Activated naive CD4-positive, alpha-beta T cell treated with anti-CD3 and anti-CD28 coated beads for 36 hours (primary cell): ENCODE results near the gene CACNA1E. TPM values are rescaled to one million over a fixed set of nuclear protein-coding genes. Genes with fewer than 3 reads are reported as not detected.

Source experiments
- CTCF ChIA-PET: fragments of 350-600 bp; sonication (Branson Sonifier 250); formaldehyde crosslinking; loops from one replicate; lab custom pipeline; 2021; ENCODE audit warnings: antibody characterized with exemption; lab: Charles Lee
- DNase-seq: peaks from one replicate; pipeline ENCODE4 v3.0.0-alpha.2; 2020
- H3K27ac Mint-ChIP-seq: one replicate; pipeline ENCODE4 v1.8.0; 2021; ENCODE audit warnings: mild to moderate bottlenecking, mixed read lengths
- H3K27me3 Mint-ChIP-seq: one replicate; pipeline ENCODE4 v1.8.0; 2021; ENCODE audit warnings: low read depth, mixed read lengths
- H3K36me3 Mint-ChIP-seq: one replicate; pipeline ENCODE4 v1.8.0; 2021; ENCODE audit warnings: low read depth, mixed read lengths
- H3K4me1 Mint-ChIP-seq: one replicate; pipeline ENCODE4 v1.8.0; 2021; ENCODE audit warnings: low read depth, mixed read lengths
- H3K4me3 Mint-ChIP-seq: one replicate; pipeline ENCODE4 v1.8.0; 2021; ENCODE audit warnings: mild to moderate bottlenecking, moderate library complexity, mixed read lengths
- H3K9me3 Mint-ChIP-seq: one replicate; pipeline ENCODE4 v1.8.0; 2021; ENCODE audit warnings: mixed read lengths
- intact Hi-C: fragments of 100-400 bp; cut with micrococcal nuclease; formaldehyde crosslinking; loops from one replicate; pipeline ENCODE4 v1.15.1; 2023
- total RNA-seq, 2 experiments: library from RNA; stranded (reverse); gene quantifications; one replicate each; pipeline ENCODE4 v1.2.3, GENCODE V29; 2021

Gene CACNA1E
- total RNA-seq, 2 experiments from 2014 or later, result not detected

DNA sequence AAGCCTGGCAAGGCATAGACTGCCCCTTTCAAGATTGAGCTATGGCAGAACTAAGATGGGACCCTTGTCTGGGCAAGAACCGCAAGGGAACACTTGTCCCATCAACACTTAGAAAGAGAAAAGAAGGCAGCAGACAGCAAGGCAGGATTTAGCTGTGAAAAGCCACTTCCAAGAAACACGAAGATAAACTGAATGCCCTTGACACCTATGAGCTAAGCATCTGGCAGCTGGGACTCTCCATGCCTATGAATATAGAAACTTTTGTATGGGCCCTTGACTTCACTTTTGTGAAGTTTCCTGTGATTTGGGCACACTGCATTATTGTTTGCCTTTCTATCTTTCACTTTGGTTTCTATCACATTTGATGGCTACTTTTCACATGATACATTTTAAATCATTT, 24.9 kb upstream of the CACNA1E start:
- Mint-ChIP-seq H3K36me3 (no peaks in the 10 kb centered on the region), H3K27me3 (peaks cover 7% of the 10 kb centered on the region), H3K4me3 (no peak overlapping the region), H3K9me3 (no peaks in the 10 kb centered on the region), H3K27ac (no peak overlapping the region), H3K4me1 (no peaks in the 10 kb centered on the region)
- CTCF ChIA-PET, result interaction anchor here (1.2 kb wide), 1 partner anchor 35 kb away, joined by 3 read pairs; no protein-coding TSS in a partner anchor
- intact Hi-C loops, result no loop called here
- no peak for DNase-seq

DNA sequence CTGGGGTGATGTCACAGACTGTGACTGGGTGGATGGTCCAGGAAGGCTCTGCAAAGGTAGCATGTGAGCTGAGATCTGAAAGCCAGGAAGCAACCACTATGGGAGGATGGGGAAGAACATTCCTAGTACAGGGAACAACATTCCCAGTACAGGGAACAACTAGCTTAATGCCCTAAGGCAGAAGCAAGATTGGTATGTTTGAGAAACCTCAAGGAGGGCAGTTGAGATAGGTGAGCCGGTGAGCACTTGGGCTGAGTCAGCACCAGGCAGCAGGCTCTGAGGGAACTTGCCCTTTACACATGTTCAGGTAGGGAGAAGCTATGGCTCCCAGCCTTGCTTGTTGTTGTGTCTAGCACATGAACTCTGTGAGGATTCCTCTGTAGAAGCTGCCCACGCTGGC, 24.2 kb upstream of the CACNA1E start:
- no peak for DNase-seq
- no peaks in the 10 kb centered on the region for H3K9me3 Mint-ChIP-seq
- H3K4me3 Mint-ChIP-seq, result no peak overlapping the region
- CTCF ChIA-PET, result interaction anchor here (1.2 kb wide), 1 partner anchor 36 kb away, joined by 3 read pairs; no protein-coding TSS in a partner anchor
- H3K36me3 Mint-ChIP-seq, result no peaks in the 10 kb centered on the region
- peaks cover 7% of the 10 kb centered on the region for H3K27me3 Mint-ChIP-seq
- no peaks in the 10 kb centered on the region for H3K4me1 Mint-ChIP-seq
- intact Hi-C loops, result no loop called here
- H3K27ac Mint-ChIP-seq, result no peak overlapping the region

DNA sequence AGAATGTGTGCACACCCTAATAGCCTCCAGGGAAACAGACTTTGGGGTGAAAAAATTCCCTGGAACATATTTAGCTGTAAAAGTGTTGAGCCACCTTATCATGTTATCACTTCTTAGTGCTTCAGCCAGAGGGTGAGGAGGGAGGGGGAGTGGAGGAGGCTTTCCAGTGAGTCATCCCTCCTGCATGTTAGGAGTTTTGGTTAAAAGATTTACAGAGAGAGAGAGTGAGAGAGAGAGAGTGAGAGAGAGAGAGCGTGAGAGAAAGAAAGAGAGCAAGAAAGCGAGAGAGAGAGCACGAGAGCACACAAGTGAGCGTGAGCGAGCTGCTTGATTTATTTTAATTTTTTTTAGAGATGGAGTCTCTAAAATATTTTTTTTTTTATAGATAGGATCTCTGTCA, 13.5 kb upstream of the CACNA1E start:
- H3K4me3 Mint-ChIP-seq, result no peak overlapping the region
- H3K27ac Mint-ChIP-seq, result no peak overlapping the region
- no peaks in the 10 kb centered on the region for H3K4me1 Mint-ChIP-seq
- CTCF ChIA-PET, result interaction anchor here (0.6 kb wide), 1 partner anchor 886 kb away, joined by 3 read pairs; no protein-coding TSS in a partner anchor
- H3K36me3 Mint-ChIP-seq, result no peaks in the 10 kb centered on the region
- H3K27me3 Mint-ChIP-seq, result peaks cover 22% of the 10 kb centered on the region
- DNase-seq, result no peak
- H3K9me3 Mint-ChIP-seq, result no peaks in the 10 kb centered on the region
- intact Hi-C loops, result no loop called here

DNA sequence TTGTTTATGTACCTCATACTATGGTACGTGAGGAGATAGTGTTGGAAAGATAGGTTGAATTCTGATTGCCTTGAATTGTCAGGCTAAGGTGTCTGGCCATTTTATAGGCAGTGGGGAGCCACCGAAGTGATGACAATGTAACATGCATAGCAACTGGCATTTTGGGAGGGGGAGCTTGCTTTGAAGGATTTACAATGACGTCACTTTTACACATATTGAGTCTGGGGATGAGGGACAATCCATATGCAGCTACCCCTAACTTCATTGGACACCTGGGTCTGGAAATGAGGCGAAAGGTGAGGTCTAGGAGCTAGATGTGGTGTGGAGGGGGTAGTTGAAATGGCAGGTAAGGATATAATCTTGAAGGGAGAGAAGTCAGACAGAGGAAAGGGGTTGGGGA, 7.7 kb upstream of the CACNA1E start:
- no peak overlapping the region for H3K4me3 Mint-ChIP-seq
- no peaks in the 10 kb centered on the region for H3K4me1 Mint-ChIP-seq
- intact Hi-C loops, result no loop called here
- H3K36me3 Mint-ChIP-seq, result no peaks in the 10 kb centered on the region
- H3K27ac Mint-ChIP-seq, result no peak overlapping the region
- DNase-seq, result no peak
- H3K27me3 Mint-ChIP-seq, result peaks cover 4% of the 10 kb centered on the region
- no peaks in the 10 kb centered on the region for H3K9me3 Mint-ChIP-seq
- CTCF ChIA-PET, result interaction anchor here (0.6 to 1.7 kb wide), 2 partner anchors 208 to 605 kb away, joined by 4 read pairs; no protein-coding TSS in a partner anchor

DNA sequence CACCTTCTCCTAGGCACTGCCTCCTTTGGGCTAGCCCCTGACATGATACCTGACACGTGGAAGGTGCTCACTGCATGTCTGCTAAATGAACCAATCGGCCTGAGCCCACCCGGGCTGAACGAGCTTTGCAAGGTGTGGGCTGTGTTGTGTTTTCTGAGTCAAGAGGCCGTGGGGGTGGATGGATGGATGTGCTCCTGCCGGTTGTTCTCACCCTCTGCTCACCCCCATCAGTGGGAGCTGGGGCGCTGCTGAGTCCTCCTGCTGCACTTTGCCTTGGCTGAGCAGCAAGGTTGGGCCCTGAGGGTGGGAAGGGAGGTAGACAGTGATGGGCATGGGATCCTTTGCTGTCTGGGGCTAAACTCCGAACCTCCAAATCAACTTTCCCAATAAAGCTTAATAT, 6.7 kb upstream of the CACNA1E start:
- Mint-ChIP-seq H3K4me3 (no peak overlapping the region), H3K9me3 (no peaks in the 10 kb centered on the region), H3K27me3 (peaks cover 7% of the 10 kb centered on the region), H3K4me1 (no peaks in the 10 kb centered on the region), H3K36me3 (no peaks in the 10 kb centered on the region), H3K27ac (no peak overlapping the region)
- intact Hi-C loops, result no loop called here
- no peak for DNase-seq
- CTCF ChIA-PET, result interaction anchor here (0.6 to 2.5 kb wide), 5 partner anchors 8 to 577 kb away, joined by 3 to 22 read pairs (median 3); no protein-coding TSS in a partner anchor

DNA sequence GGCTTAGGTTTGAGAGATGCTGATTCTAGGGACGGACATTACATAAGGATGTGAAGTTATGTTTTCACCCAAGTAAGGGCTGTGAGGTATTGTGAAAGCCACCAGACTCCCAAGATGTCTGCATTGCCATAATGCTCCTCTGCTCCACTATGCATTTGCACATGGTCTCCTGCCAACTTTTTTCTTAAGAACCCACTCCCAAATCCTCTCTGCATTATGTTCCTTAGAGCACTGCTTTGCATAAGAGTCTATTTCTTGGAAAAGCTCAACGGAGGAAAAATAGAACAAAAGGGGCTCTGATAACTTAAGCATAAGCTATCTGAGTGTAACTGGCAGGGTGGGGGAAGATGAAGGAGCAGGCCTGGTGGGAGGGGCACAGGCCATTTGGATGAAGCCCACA, 5.0 kb upstream of the CACNA1E start:
- no peak for DNase-seq
- Mint-ChIP-seq H3K36me3 (no peaks in the 10 kb centered on the region), H3K9me3 (no peaks in the 10 kb centered on the region), H3K4me1 (peaks cover 3% of the 10 kb centered on the region), H3K4me3 (no peak overlapping the region), H3K27me3 (peaks cover 16% of the 10 kb centered on the region), H3K27ac (no peak overlapping the region)
- intact Hi-C loops, result no loop called here
- CTCF ChIA-PET, result interaction anchor here (0.8 to 2.5 kb wide), 13 partner anchors 11 to 916 kb away, joined by 3 to 22 read pairs (median 4); no protein-coding TSS in a partner anchor

DNA sequence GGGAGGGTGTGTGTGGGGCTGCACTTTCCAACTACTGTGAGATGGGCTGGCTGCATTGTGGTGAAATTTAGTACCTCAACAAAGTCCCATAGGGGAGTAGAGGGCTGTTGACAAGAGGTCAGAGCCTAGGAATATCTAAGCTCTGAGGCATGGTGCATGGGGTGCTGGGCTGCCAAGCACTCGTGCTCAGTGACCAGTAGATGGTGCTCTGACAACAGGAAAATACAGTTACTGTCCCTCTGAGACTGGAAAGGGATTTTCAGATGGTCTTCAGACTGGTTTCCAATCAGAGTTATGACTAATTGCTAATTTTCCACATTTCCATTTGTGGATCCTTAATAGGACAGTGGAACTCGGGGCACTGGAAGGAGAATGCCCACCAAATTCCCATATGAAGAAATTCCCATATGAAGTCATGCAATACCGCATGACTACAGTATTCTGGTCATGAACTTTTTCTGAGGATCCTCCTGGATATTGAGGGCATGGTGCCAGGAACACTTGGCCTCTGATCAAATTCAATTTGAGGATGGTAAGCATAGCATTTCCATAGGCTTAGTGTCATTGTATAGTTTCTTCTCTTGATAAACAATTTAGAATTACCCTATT, 4.1 kb upstream of the CACNA1E start:
- H3K4me1 Mint-ChIP-seq, result peaks cover 10% of the 10 kb centered on the region
- intact Hi-C loops, result loop anchor here (1.0 kb wide), 5 partner anchors 197 to 917 kb away; no protein-coding TSS in a partner anchor
- H3K27ac Mint-ChIP-seq, result no peak overlapping the region
- peak; percentile 34 for DNase-seq
- CTCF ChIA-PET, result interaction anchor here (0.8 to 2.5 kb wide), 11 partner anchors 12 to 915 kb away, joined by 3 to 22 read pairs (median 5); no protein-coding TSS in a partner anchor
- H3K27me3 Mint-ChIP-seq, result peaks cover 25% of the 10 kb centered on the region
- H3K4me3 Mint-ChIP-seq, result no peak overlapping the region
- no peaks in the 10 kb centered on the region for H3K9me3 Mint-ChIP-seq
- no peaks in the 10 kb centered on the region for H3K36me3 Mint-ChIP-seq

DNA sequence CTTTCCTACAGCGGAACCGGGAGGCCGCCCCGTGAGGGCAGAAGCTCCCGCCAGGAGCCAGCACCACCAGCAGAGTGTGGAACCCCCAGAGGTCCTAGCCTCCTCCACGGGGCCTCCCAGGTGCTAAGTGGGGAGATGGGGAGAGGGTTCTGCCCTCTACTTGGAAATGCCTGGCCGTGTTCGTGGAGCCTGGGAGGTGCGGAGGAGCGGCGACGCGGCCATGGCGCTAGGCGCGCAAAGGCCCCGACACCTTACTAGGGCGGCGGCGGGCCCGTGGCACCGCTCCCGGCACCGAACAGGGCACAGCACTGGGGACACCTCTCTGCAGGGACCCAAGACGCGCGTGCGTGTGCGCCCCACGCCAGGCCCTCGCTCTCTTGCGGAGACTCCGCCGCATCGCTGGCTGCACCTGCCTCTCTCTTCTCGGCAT, 1.3 kb upstream of the CACNA1E start:
- Mint-ChIP-seq H3K4me1 (peaks cover 20% of the 10 kb centered on the region), H3K9me3 (no peaks in the 10 kb centered on the region), H3K4me3 (peak overlapping the region; percentile 61), H3K27me3 (peaks cover 51% of the 10 kb centered on the region), H3K36me3 (no peaks in the 10 kb centered on the region), H3K27ac (no peak overlapping the region)
- DNase-seq, result no peak
- CTCF ChIA-PET, result interaction anchor here (0.8 to 1.0 kb wide), 4 partner anchors 14 to 587 kb away, joined by 3 to 5 read pairs (median 4); no protein-coding TSS in a partner anchor
- intact Hi-C loops, result no loop called here

DNA sequence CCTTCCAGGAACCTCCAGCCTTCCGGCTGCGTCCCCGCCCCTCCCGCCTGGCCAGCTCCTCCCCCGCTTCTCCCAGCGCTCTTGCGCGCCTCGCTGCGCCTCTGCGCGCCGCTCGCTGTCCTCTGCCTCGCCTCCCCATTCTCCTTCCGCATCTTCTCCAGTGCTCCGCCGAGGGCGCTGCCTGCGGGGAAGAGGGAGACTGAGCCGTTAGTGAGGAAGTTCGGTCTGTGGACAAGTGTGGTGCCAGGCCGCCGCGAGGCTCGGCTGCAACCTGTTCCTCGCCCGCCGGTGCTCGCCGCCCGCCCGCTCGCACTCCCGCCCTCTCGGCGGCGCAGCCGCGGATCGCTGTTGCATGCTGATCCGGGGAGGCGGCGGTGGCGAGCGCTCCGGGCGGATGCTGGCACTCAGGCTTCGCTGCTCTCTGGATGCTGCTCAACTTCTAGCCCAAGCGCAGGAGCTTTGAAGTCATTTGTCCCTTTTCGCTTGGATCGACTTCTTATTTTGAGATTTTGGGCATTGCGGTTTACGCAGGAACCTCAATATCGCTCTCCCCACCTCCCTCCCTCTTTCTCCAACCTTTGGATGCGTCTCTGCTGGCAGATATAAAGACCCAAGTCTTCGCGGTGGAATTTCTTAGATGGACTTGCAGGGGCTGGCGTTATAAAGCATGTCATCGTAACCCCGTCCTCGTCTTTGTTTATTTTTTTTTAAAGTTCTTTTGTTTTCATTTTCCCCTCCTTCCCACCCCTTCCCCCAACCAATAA, 614 bp upstream of the CACNA1E start:
- intact Hi-C loops, result no loop called here
- Mint-ChIP-seq H3K4me3 (peak overlapping the region; percentile 61), H3K27ac (no peak overlapping the region), H3K27me3 (peaks cover 52% of the 10 kb centered on the region), H3K4me1 (peaks cover 20% of the 10 kb centered on the region), H3K9me3 (no peaks in the 10 kb centered on the region), H3K36me3 (no peaks in the 10 kb centered on the region)
- peak; percentile 65 for DNase-seq
- CTCF ChIA-PET, result interaction anchor here (0.9 to 1.0 kb wide), 3 partner anchors 454 to 572 kb away, joined by 3 to 5 read pairs (median 3); no protein-coding TSS in a partner anchor

DNA sequence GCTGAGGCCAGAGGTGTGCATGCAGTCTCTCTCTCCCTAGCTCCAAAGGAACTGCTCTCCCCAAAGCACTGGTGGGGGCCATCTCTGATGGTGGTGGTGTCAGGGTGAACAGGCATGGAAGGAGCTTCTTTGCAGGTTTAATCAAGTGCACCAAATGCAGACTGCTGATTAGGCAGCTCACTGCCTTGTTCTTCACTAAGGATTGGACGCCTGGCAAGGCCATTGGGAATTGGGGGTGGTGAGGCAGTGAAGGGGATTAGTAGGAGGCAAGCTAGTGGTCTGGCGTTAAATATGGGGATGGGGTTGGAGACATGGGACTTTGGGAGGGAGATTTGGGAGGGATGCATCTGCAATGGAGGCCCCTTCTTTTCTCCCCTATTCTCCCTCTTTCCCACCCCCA, 1.5 kb downstream of the CACNA1E start:
- CTCF ChIA-PET, result interaction anchor here (1.2 to 1.7 kb wide), 2 partner anchors 452 to 596 kb away, joined by 3 to 4 read pairs; no protein-coding TSS in a partner anchor
- intact Hi-C loops, result no loop called here
- H3K4me3 Mint-ChIP-seq, result no peak overlapping the region
- no peaks in the 10 kb centered on the region for H3K36me3 Mint-ChIP-seq
- H3K4me1 Mint-ChIP-seq, result peaks cover 20% of the 10 kb centered on the region
- no peaks in the 10 kb centered on the region for H3K9me3 Mint-ChIP-seq
- H3K27me3 Mint-ChIP-seq, result peaks cover 69% of the 10 kb centered on the region
- no peak overlapping the region for H3K27ac Mint-ChIP-seq
- DNase-seq, result no peak

DNA sequence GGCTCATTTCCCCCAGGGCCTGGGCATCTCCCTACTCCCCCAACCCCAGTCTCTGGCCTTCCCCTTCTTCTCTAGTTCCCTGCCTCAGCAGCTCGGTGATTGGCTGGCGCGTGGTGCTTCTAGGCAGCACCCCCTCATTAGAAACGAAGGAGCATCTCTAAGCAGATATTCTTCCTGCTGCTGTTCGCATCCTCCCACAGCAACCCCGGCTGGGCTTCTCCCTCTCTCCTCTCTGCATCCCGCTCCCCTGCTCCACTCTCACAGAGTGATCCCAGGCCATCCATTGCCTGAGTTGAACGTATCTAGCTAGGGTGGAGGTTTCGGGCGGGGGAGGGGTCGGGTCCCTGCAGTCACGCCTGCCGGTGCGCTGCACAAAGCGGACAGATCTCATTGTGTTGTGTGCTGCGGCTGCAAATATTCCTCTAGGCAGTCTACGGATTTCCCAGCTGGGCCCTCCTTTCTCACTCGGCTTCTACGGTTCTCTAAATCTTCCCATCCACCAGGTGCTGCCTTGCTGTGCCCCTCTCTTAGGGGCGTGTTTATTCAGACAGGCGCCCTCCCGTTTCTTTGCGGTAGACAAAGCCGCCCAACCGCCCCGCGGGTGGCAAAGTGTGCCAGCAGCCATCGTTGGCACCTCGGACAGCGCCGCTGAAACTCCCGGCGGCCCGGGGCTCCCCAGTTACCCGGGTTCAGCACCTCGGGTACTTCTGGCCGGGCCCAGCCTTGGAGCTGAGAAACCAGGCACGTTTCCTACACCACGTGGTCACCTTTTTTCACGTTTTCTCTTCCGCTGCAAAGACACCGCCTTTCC, 2.2 kb downstream of the CACNA1E start:
- CTCF ChIA-PET, result interaction anchor here (0.7 to 1.7 kb wide), 3 partner anchors 15 to 595 kb away, joined by 3 to 4 read pairs (median 3); no protein-coding TSS in a partner anchor

More for the DNA sequence above, 2.2 kb downstream of the CACNA1E start:
- Mint-ChIP-seq H3K4me3 (no peak overlapping the region), H3K27ac (no peak overlapping the region), H3K36me3 (no peaks in the 10 kb centered on the region), H3K27me3 (peaks cover 70% of the 10 kb centered on the region), H3K9me3 (no peaks in the 10 kb centered on the region), H3K4me1 (peaks cover 20% of the 10 kb centered on the region)
- peak; percentile 56 for DNase-seq
- intact Hi-C loops, result no loop called here
